RWPE2 (cell line): ENCODE measurements around the gene THSD4.
A peak's percentile ranks its signal among the peaks of the same experiment; 100 is the strongest.

Experiments
- ATAC-seq: fragments of 200-7000 bp; cut with Tn5 transposase; 3 replicates; pipeline ENCODE4 v1.9.1; 2021; ENCODE audit warnings: low read depth
- DNase-seq: peaks from one replicate; pipeline ENCODE4 v3.0.0-alpha.2; 2020; ENCODE audit warnings: low spot score
- H3K27ac ChIP-seq: fragments of 450-650 bp; 2 replicates; pipeline ENCODE4 v1.5.1; 2017; ENCODE audit warnings: mild to moderate bottlenecking; ENCODE audit not compliant: poor library complexity, severe bottlenecking
- H3K27me3 ChIP-seq: fragments of 250-450 bp; sonication (Bioruptor Pico); 2 replicates; pipeline ENCODE4 v1.5.1; 2021; ENCODE audit warnings: mild to moderate bottlenecking, moderate library complexity; ENCODE audit not compliant: insufficient read depth, poor library complexity, severe bottlenecking
- H3K36me3 ChIP-seq: fragments of 250-450 bp; sonication (Bioruptor Pico); 2 replicates; pipeline ENCODE4 v1.5.1; 2020; ENCODE audit warnings: low read depth, mild to moderate bottlenecking, moderate library complexity
- H3K4me1 ChIP-seq: fragments of 250-450 bp; sonication (Bioruptor Pico); 2 replicates; pipeline ENCODE4 v1.5.1; 2021; ENCODE audit warnings: mild to moderate bottlenecking, moderate library complexity; ENCODE audit not compliant: insufficient read depth, poor library complexity, severe bottlenecking
- H3K4me3 ChIP-seq: fragments of 250-450 bp; sonication (Bioruptor Pico); 2 replicates; pipeline ENCODE4 v1.5.1; 2021; ENCODE audit warnings: mild to moderate bottlenecking, moderate library complexity; ENCODE audit not compliant: severe bottlenecking
- H3K9me3 ChIP-seq: fragments of 250-450 bp; sonication (Bioruptor Pico); 2 replicates; pipeline ENCODE4 v1.5.1; 2021; ENCODE audit warnings: mild to moderate bottlenecking, moderate library complexity; ENCODE audit not compliant: severe bottlenecking
- CTCF ChIP-seq: fragments of 450-650 bp; IDR thresholded peaks from one replicate; pipeline ENCODE4 v1.5.1; 2017; ENCODE audit warnings: mild to moderate bottlenecking, moderate library complexity; ENCODE audit not compliant: poor library complexity, severe bottlenecking

THSD4 gene

GRCh38 chr15:71691458-71692417, 576.5 kb downstream of the THSD4 start:
- H3K4me1 ChIP-seq, result peaks cover 16% of the 10 kb centered on the region
- H3K9me3 ChIP-seq, result no peaks in the 10 kb centered on the region
- ATAC-seq (peak; percentile 90), DNase-seq (no peak)
- no peaks in the 10 kb centered on the region for H3K36me3 ChIP-seq
- no peaks in the 10 kb centered on the region for H3K27me3 ChIP-seq
- TF ChIP-seq CTCF, result no peak
- no peak overlapping the region for H3K4me3 ChIP-seq
- peak overlapping the region; percentile 51 for H3K27ac ChIP-seq

- Histone ChIP-seq H3K4me3 (no peak overlapping the region), H3K27me3 (no peaks in the 10 kb centered on the region), H3K9me3 (no peaks in the 10 kb centered on the region), H3K36me3 (no peaks in the 10 kb centered on the region), H3K27ac (no peak overlapping the region), H3K4me1 (no peaks in the 10 kb centered on the region)
- DNase-seq, result no peak
- no peak for ATAC-seq
- no peak for TF ChIP-seq CTCF
Measured at GRCh38 chr15:71697236-71697635, 582.0 kb downstream of the THSD4 start.

- no peak overlapping the region for H3K4me3 ChIP-seq
- H3K27me3 ChIP-seq, result no peaks in the 10 kb centered on the region
- ATAC-seq, result no peak
- H3K27ac ChIP-seq, result no peak overlapping the region
- no peaks in the 10 kb centered on the region for H3K36me3 ChIP-seq
- no peak for DNase-seq
- H3K9me3 ChIP-seq, result no peaks in the 10 kb centered on the region
- TF ChIP-seq CTCF, result no peak
- H3K4me1 ChIP-seq, result no peaks in the 10 kb centered on the region
Measured at GRCh38 chr15:71698030-71698429, 582.8 kb downstream of the THSD4 start.

GRCh38 chr15:71698742-71699141, 583.5 kb downstream of the THSD4 start:
- no peaks in the 10 kb centered on the region for H3K9me3 ChIP-seq
- ATAC-seq, result no peak
- H3K27me3 ChIP-seq, result no peaks in the 10 kb centered on the region
- no peak overlapping the region for H3K27ac ChIP-seq
- TF ChIP-seq CTCF, result no peak
- no peaks in the 10 kb centered on the region for H3K4me1 ChIP-seq
- H3K36me3 ChIP-seq, result no peaks in the 10 kb centered on the region
- DNase-seq, result no peak
- no peak overlapping the region for H3K4me3 ChIP-seq

GRCh38 chr15:71699977-71700376, 584.7 kb downstream of the THSD4 start:
- no peak overlapping the region for H3K27ac ChIP-seq
- no peak overlapping the region for H3K4me3 ChIP-seq
- no peak for TF ChIP-seq CTCF
- ATAC-seq (no peak), DNase-seq (no peak)
- H3K27me3 ChIP-seq, result no peaks in the 10 kb centered on the region
- no peaks in the 10 kb centered on the region for H3K9me3 ChIP-seq
- no peaks in the 10 kb centered on the region for H3K36me3 ChIP-seq
- H3K4me1 ChIP-seq, result no peaks in the 10 kb centered on the region
